D721Med (cell line): ENCODE results near the gene MARK2.

Experiments used
- DNase-seq: peaks from one replicate; pipeline ENCODE4 v3.0.0; 2011; ENCODE audit warnings: low spot score; ENCODE audit not compliant: insufficient read length
- FAIRE-seq: peaks from 2 replicates; lab custom pipeline; 2011; peaks lifted over from hg19 to GRCh38; lab: Jason Lieb, UNC
- CTCF ChIP-seq: IDR thresholded peaks from 2 replicates; pipeline ENCODE4 v1.5.1; 2012; ENCODE audit warnings: mild to moderate bottlenecking, control low read depth; ENCODE audit not compliant: insufficient read depth; ENCODE audit errors: missing control alignments

MARK2 gene

GRCh38 chr11:63879598-63880402, 40.9 kb downstream of the MARK2 start:
- FAIRE-seq (no peak), DNase-seq (no peak)
- no peak for TF ChIP-seq CTCF

GRCh38 chr11:63880403-63880790, 41.5 kb downstream of the MARK2 start:
- TF ChIP-seq CTCF: no peak
- DNase-seq (no peak), FAIRE-seq (no peak)

- FAIRE-seq (no peak), DNase-seq (no peak)
- TF ChIP-seq CTCF: no peak
Measured at GRCh38 chr11:63882555-63883242, 43.8 kb downstream of the MARK2 start.

- FAIRE-seq (no peak), DNase-seq (no peak)
- no peak for TF ChIP-seq CTCF
Measured at GRCh38 chr11:63883791-63884190, 44.9 kb downstream of the MARK2 start.

- FAIRE-seq (no peak), DNase-seq (no peak)
- no peak for TF ChIP-seq CTCF
Measured at GRCh38 chr11:63884196-63884932, 45.5 kb downstream of the MARK2 start.

- DNase-seq: no peak
- no peak for TF ChIP-seq CTCF
- no peak for FAIRE-seq
Measured at GRCh38 chr11:63887386-63887999, 48.6 kb downstream of the MARK2 start.
